Ishikawa (cell line): Measurements from ENCODE around the gene DNAJA3.
A peak's percentile ranks its signal among the peaks of the same experiment; 100 is the strongest.

Source experiments
- CEBPB ChIP-seq: IDR thresholded peaks from 2 replicates; pipeline ENCODE4 v1.6.1; 2012
- CREB1 ChIP-seq: IDR thresholded peaks from 2 replicates; pipeline ENCODE4 v1.6.1; 2012; ENCODE audit warnings: low read depth
- EGR1 ChIP-seq: IDR thresholded peaks from 2 replicates; pipeline ENCODE4 v1.6.1; 2012
- EP300 ChIP-seq: IDR thresholded peaks from 2 replicates; pipeline ENCODE4 v1.6.1; 2012; ENCODE audit warnings: borderline replicate concordance
- FOXM1 ChIP-seq: IDR thresholded peaks from 2 replicates; pipeline ENCODE4 v1.6.1; 2012; ENCODE audit warnings: low read depth, borderline replicate concordance
- NFIC ChIP-seq: IDR thresholded peaks from 2 replicates; pipeline ENCODE4 v1.6.1; 2012
- RAD21 ChIP-seq: IDR thresholded peaks from 2 replicates; pipeline ENCODE4 v1.6.1; 2012; ENCODE audit warnings: low read depth
- TAF1 ChIP-seq: IDR thresholded peaks from 2 replicates; pipeline ENCODE4 v1.6.1; 2012; ENCODE audit warnings: low read depth, mild to moderate bottlenecking
- TCF12 ChIP-seq: IDR thresholded peaks from 2 replicates; pipeline ENCODE4 v1.6.1; 2012; ENCODE audit warnings: low read depth
- TEAD4 ChIP-seq: IDR thresholded peaks from 2 replicates; pipeline ENCODE4 v1.6.1; 2012
- YY1 ChIP-seq: IDR thresholded peaks from 2 replicates; pipeline ENCODE4 v1.6.1; 2012; ENCODE audit warnings: low read depth
- ZBTB7A ChIP-seq: IDR thresholded peaks from 2 replicates; pipeline ENCODE4 v1.6.1; 2012; ENCODE audit warnings: low read depth
- TF ChIP-seq, protein P1 (sequence below): IDR thresholded peaks from 2 replicates; pipeline ENCODE4 v1.6.1; 2012
- TF ChIP-seq, protein P2 (sequence below): IDR thresholded peaks from 2 replicates; pipeline ENCODE4 v1.6.1; 2012; ENCODE audit warnings: low read depth, mild to moderate bottlenecking
- TF ChIP-seq, protein P3 (sequence below): IDR thresholded peaks from 2 replicates; pipeline ENCODE4 v1.6.1; 2012

The DNAJA3 gene

GRCh38 chr16:4426021-4426684, 485 bp downstream of the DNAJA3 start:
- TF ChIP-seq, protein P1, sequence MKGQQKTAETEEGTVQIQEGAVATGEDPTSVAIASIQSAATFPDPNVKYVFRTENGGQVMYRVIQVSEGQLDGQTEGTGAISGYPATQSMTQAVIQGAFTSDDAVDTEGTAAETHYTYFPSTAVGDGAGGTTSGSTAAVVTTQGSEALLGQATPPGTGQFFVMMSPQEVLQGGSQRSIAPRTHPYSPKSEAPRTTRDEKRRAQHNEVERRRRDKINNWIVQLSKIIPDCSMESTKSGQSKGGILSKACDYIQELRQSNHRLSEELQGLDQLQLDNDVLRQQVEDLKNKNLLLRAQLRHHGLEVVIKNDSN = no peak
- TF ChIP-seq EP300 (0 out of 2 replicates have a peak, but pooled peaks have one; percentile 10), CREB1 (no peak), TAF1 (peak; percentile 16; the same call in 1 of the 2 replicates), NFIC (no peak)

GRCh38 chr16:4426722-4427372, 1.2 kb downstream of the DNAJA3 start:
- TF ChIP-seq CEBPB (no peak), TAF1 (no peak), CREB1 (no peak), TEAD4 (no peak), EGR1 (no peak), TCF12 (no peak)
- TF ChIP-seq, protein P2, sequence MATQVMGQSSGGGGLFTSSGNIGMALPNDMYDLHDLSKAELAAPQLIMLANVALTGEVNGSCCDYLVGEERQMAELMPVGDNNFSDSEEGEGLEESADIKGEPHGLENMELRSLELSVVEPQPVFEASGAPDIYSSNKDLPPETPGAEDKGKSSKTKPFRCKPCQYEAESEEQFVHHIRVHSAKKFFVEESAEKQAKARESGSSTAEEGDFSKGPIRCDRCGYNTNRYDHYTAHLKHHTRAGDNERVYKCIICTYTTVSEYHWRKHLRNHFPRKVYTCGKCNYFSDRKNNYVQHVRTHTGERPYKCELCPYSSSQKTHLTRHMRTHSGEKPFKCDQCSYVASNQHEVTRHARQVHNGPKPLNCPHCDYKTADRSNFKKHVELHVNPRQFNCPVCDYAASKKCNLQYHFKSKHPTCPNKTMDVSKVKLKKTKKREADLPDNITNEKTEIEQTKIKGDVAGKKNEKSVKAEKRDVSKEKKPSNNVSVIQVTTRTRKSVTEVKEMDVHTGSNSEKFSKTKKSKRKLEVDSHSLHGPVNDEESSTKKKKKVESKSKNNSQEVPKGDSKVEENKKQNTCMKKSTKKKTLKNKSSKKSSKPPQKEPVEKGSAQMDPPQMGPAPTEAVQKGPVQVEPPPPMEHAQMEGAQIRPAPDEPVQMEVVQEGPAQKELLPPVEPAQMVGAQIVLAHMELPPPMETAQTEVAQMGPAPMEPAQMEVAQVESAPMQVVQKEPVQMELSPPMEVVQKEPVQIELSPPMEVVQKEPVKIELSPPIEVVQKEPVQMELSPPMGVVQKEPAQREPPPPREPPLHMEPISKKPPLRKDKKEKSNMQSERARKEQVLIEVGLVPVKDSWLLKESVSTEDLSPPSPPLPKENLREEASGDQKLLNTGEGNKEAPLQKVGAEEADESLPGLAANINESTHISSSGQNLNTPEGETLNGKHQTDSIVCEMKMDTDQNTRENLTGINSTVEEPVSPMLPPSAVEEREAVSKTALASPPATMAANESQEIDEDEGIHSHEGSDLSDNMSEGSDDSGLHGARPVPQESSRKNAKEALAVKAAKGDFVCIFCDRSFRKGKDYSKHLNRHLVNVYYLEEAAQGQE = no peak

DNA sequence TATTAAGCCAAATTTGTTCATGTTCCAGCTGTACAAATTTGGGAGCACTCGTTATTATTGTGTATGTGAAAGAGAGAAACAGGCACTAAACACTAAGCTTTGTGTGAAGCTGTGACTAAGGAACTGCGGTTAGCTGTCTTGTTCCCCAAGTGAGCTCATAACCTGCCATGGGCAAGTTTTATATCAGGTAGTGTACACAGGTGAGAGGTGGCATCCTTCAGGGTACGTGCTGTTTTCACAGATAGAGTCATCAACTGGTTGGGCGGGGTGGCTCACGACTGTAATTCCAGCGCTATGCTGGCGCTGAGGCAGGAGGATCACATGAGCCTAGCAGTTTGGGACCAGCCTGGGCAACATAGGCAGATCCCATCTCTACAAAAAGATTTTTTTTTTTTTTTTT, 2.8 kb downstream of the DNAJA3 start:
- TF ChIP-seq CREB1 = no peak
- TF ChIP-seq NFIC = no peak
- TF ChIP-seq FOXM1 = no peak
- TF ChIP-seq TCF12 = no peak
- TF ChIP-seq RAD21 = no peak
- TF ChIP-seq YY1 = no peak

DNA sequence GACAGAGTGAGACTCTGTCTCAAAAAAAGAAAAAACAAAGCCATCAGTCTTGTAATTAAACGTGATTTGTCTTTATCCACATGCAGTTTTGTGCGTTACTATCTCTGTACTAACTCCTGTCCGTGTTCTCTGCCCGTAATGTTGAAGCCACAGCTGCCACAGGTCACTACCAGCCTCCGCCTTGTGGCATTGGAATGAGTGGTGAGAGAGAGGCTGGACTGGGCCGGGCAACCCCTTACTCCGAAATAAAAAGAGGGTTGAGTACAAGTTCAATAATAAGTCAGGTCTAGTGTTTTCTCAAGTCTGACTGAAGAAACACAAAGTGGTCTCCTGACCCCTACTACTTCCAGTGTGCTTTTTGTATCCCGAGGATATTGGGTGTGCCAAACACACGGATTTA, 5.4 kb downstream of the DNAJA3 start:
- TF ChIP-seq, protein P3, sequence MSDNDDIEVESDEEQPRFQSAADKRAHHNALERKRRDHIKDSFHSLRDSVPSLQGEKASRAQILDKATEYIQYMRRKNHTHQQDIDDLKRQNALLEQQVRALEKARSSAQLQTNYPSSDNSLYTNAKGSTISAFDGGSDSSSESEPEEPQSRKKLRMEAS = no peak
- TF ChIP-seq EP300 (no peak), RAD21 (no peak)

- TF ChIP-seq RAD21 (no peak), ZBTB7A (no peak), CREB1 (no peak), EP300 (no peak), TAF1 (no peak)
These were observed 7.6 kb downstream of the DNAJA3 start for GRCh38 chr16:4433228-4433627.

- TF ChIP-seq CREB1 (no peak), TCF12 (no peak), ZBTB7A (no peak), NFIC (no peak), FOXM1 (no peak), EGR1 (no peak), TEAD4 (no peak), EP300 (no peak)
- TF ChIP-seq, protein P1 = no peak
These were observed 8.5 kb downstream of the DNAJA3 start for GRCh38 chr16:4433914-4434787.

DNA sequence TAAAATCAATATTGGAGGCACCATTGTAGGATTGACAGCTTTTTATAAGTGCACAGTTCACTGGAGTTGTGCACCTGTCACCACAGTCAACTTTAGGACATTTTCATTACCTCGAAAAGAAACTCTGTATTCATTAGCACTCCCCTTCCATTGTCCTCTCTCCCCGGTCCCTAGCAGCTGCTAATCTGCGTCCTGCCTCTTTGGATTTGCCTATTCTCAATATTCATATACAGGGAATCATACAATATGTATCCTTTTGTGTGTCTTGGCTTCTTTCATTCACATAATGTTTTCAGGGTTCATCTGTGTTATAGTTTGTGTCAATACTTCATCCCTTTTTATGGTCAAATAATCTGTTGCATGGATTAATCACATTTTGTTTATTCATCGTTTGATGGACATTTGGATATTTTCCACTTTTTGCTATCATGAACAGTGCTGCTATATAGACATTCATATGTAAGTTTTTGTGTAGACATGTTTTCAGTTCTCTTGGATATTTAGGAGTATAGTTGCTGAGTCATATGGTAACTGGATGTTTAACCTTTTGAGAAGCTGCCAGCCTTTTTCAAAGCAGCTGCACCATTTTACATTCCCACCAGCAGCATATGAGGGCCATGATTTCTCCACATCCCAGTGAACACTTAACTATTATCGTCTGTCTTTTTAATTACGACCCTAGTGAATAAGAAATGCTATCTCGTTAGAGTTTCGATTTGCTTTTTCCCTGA, 9.8 kb downstream of the DNAJA3 start:
- TF ChIP-seq TCF12 = no peak
- TF ChIP-seq YY1 = no peak
- no peak for TF ChIP-seq RAD21

DNA sequence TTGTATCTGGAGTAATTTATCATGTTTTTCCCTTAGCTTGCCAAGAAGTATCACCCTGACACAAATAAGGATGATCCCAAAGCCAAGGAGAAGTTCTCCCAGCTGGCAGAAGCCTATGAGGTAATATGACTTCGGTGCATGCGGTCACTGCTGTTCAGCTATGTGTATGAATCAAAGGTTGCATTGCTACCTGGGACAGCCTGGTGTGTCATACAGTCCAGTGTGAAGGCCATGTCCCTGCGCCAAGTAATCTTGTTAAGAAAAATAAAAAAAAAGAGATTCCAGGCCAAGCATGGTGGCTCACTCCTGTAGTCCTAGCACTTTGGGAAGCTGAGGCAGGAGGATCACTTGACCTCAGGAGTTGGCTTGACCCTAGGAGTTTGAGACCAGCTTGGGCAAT, 11.7 kb downstream of the DNAJA3 start:
- TF ChIP-seq, protein P3 = no peak
- TF ChIP-seq TCF12 (no peak), EP300 (no peak), ZBTB7A (no peak), NFIC (no peak), CEBPB (no peak), FOXM1 (no peak), TAF1 (no peak), EGR1 (no peak), CREB1 (no peak)
- TF ChIP-seq, protein P2 = no peak
- TF ChIP-seq, protein P1 = no peak
